ENCODE results near the gene ZNF319. TPM values are rescaled to one million over a fixed set of nuclear protein-coding genes. Genes with fewer than 3 reads are reported as not detected.

ZNF319 gene
- total RNA-seq, 4 donors from 2014 or later: 4.4 to 16.0 (median 8.0) TPM

- TF ChIP-seq, protein P1, sequence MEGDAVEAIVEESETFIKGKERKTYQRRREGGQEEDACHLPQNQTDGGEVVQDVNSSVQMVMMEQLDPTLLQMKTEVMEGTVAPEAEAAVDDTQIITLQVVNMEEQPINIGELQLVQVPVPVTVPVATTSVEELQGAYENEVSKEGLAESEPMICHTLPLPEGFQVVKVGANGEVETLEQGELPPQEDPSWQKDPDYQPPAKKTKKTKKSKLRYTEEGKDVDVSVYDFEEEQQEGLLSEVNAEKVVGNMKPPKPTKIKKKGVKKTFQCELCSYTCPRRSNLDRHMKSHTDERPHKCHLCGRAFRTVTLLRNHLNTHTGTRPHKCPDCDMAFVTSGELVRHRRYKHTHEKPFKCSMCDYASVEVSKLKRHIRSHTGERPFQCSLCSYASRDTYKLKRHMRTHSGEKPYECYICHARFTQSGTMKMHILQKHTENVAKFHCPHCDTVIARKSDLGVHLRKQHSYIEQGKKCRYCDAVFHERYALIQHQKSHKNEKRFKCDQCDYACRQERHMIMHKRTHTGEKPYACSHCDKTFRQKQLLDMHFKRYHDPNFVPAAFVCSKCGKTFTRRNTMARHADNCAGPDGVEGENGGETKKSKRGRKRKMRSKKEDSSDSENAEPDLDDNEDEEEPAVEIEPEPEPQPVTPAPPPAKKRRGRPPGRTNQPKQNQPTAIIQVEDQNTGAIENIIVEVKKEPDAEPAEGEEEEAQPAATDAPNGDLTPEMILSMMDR (IDR thresholded peaks at IDR 0.05): no peak
- TF ChIP-seq POLR2AphosphoS5 (IDR thresholded peaks at IDR 0.05) (no peak), EP300 (IDR thresholded peaks at IDR 0.05) (no peak), POLR2A (IDR thresholded peaks at IDR 0.05) (no peak)
- Histone ChIP-seq H3K27ac (no peak overlapping the region), H3K36me3 (no peaks in the 10 kb centered on the region), H3K9me3 (no peaks in the 10 kb centered on the region), H3K27me3 (peaks cover 11% of the 10 kb centered on the region), H3K4me1 (peaks cover 0 to 6% (median 0%) of the 10 kb centered on the region in 3 donors), H3K4me3 (no peak overlapping the region)
- no peak for ATAC-seq
- 78 to 81% methylated on average over 7 of the region's 9 CpGs for WGBS, 2 donors (ENCODE audit: low coverage in 1 of 2)
Observed at GRCh38 chr16:57944970-57945739, 55.3 kb downstream of the ZNF319 start.

Other genes with a start within 250 kb of the ZNF319 start
- 10 to 100 TPM; 17.4 to 78.4 (median 36.2) TPM for gene KIFC3, start 198.2 kb downstream of the ZNF319 start, total RNA-seq
- gene CNGB1, start 29.5 kb downstream of the ZNF319 start, total RNA-seq: under 1 TPM in 2 of 4 donors, not detected in 2; 0.15 to 0.67 TPM
- gene USB1, start 735 bp upstream of the ZNF319 start, total RNA-seq: 10 to 100 TPM; 18.2 to 87.1 (median 27.6) TPM
- gene MMP15, start 25.1 kb upstream of the ZNF319 start, total RNA-seq: 10 to 100 TPM in 2 of 4 donors, 1 to 10 TPM in 2; 2.0 to 12.8 (median 8.0) TPM
- 10 to 100 TPM; 14.8 to 48.3 (median 25.7) TPM for gene CFAP20, start 128.7 kb upstream of the ZNF319 start, total RNA-seq
- gene CSNK2A2, start 197.4 kb upstream of the ZNF319 start, total RNA-seq: 10 to 100 TPM; 34.3 to 54.4 (median 39.0) TPM